Natural killer cell (primary cell): ENCODE data around the gene ATP13A5. TPM values are rescaled to one million over a fixed set of nuclear protein-coding genes. Genes with fewer than 3 reads are reported as not detected.

Experiments
- ATAC-seq, 3 donors: fragments of 150-1000 bp in 2 of 3; fragments of 200-7000 bp in 1 of 3; cut with Tn5 transposase; 1 replicate in 1 of 3; 2 replicates in 2 of 3; pipeline ENCODE4 v1.10.0; 2021; ENCODE audit warnings: mild to moderate bottlenecking in 2 of 3, moderate library complexity in 2 of 3
- DNase-seq, 2 donors: peaks; one replicate each; pipeline versions ENCODE4 v3.0.0 to v3.0.0-alpha.2; 2013 to 2021; ENCODE audit warnings: mixed read lengths in 1 of 2
- H3K27ac ChIP-seq: one replicate; pipeline ENCODE4 v1.5.1; 2013; ENCODE audit warnings: mild to moderate bottlenecking, low read length
- H3K27me3 ChIP-seq: one replicate; pipeline ENCODE4 v1.6.1; 2013; ENCODE audit warnings: low read length; ENCODE audit not compliant: control insufficient read depth, insufficient read depth
- H3K36me3 ChIP-seq: one replicate; pipeline ENCODE4 v1.6.1; 2013; ENCODE audit warnings: low read length; ENCODE audit not compliant: control insufficient read depth, insufficient read depth
- H3K4me1 ChIP-seq: one replicate; pipeline ENCODE4 v1.6.1; 2013; ENCODE audit warnings: low read length; ENCODE audit not compliant: control insufficient read depth, insufficient read depth
- H3K4me3 ChIP-seq: one replicate; pipeline ENCODE4 v1.5.1; 2013; ENCODE audit warnings: low read length
- H3K9me3 ChIP-seq: one replicate; pipeline ENCODE4 v1.6.1; 2013; ENCODE audit warnings: low read length; ENCODE audit not compliant: control insufficient read depth, insufficient read depth
- H3K27ac Mint-ChIP-seq, 2 donors: one replicate each; pipeline ENCODE4 v1.8.0; 2022; ENCODE audit warnings: mild to moderate bottlenecking in 2 of 2, mixed read lengths in 2 of 2, moderate library complexity in 1 of 2
- H3K27me3 Mint-ChIP-seq, 2 donors: one replicate each; pipeline ENCODE4 v1.8.0; 2022; ENCODE audit warnings: low read depth in 2 of 2, mixed read lengths in 2 of 2
- H3K36me3 Mint-ChIP-seq: one replicate; pipeline ENCODE4 v1.8.0; 2022; ENCODE audit warnings: mixed read lengths
- H3K4me1 Mint-ChIP-seq, 2 donors: one replicate each; pipeline ENCODE4 v1.8.0; 2022; ENCODE audit warnings: mixed read lengths in 2 of 2
- H3K4me3 Mint-ChIP-seq: one replicate; pipeline ENCODE4 v1.8.0; 2022; ENCODE audit warnings: mild to moderate bottlenecking, moderate library complexity, mixed read lengths
- H3K9me3 Mint-ChIP-seq, 2 donors: one replicate each; pipeline ENCODE4 v1.8.0; 2022; ENCODE audit warnings: mixed read lengths in 2 of 2
- WGBS: methylation state at CpG from one replicate; pipeline ENCODE4 v1.1.7; 2013; ENCODE audit warnings: missing lambda C conversion rate; ENCODE audit not compliant: insufficient coverage; 5-methylcytosine and 5-hydroxymethylcytosine counted together
- intact Hi-C: fragments of 100-400 bp; cut with micrococcal nuclease; formaldehyde crosslinking; loops from one replicate; pipeline ENCODE4 v1.14.2; 2022
- total RNA-seq, 4 donors: library from RNA; stranded (reverse); fragments of 120-200 nt in 1 of 4; gene quantifications; one replicate each; pipeline versions ENCODE4 v1.2.3 to v1.2.4, GENCODE V29; 2013 to 2022
- TF ChIP-seq, protein P1 (sequence below): fragments of 200-600 bp; IDR thresholded peaks from one replicate; pipeline ENCODE4 v1.8.0; 2022; ENCODE audit warnings: antibody characterized with exemption

Gene ATP13A5
- total RNA-seq, 3 donors from 2014 or later (not counting 1 experiment from before 2014, with no cell fraction given): not detected

DNA sequence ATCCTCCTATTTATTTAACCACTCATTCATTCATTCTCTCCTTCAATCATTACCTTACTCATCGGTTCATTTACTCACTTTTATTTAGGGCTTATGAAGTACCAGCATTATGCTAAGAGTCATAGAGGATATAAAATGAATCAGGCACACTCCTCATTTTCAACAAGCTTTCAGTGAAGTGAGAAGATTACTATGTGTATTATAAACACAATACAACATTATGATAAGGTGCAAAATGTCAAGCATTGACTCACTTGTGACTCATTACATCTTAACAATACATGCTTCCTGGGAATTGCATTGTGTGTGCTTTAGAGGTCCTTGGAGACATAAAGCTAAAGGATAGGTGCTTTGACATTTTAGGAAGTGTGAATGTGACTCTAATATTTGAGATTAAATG is 77.1 kb downstream of the ATP13A5 start:
- no peaks in the 10 kb centered on the region for H3K36me3 ChIP-seq
- TF ChIP-seq, protein P1, sequence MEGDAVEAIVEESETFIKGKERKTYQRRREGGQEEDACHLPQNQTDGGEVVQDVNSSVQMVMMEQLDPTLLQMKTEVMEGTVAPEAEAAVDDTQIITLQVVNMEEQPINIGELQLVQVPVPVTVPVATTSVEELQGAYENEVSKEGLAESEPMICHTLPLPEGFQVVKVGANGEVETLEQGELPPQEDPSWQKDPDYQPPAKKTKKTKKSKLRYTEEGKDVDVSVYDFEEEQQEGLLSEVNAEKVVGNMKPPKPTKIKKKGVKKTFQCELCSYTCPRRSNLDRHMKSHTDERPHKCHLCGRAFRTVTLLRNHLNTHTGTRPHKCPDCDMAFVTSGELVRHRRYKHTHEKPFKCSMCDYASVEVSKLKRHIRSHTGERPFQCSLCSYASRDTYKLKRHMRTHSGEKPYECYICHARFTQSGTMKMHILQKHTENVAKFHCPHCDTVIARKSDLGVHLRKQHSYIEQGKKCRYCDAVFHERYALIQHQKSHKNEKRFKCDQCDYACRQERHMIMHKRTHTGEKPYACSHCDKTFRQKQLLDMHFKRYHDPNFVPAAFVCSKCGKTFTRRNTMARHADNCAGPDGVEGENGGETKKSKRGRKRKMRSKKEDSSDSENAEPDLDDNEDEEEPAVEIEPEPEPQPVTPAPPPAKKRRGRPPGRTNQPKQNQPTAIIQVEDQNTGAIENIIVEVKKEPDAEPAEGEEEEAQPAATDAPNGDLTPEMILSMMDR: no peak
- no peak for ATAC-seq
- H3K27ac Mint-ChIP-seq: no peak overlapping the region
- H3K27me3 ChIP-seq: no peaks in the 10 kb centered on the region
- H3K27ac ChIP-seq: no peak overlapping the region
- H3K4me1 ChIP-seq: no peaks in the 10 kb centered on the region
- no peak for DNase-seq
- WGBS: no CpG with 5 or more reads among the region's 1 CpG
- H3K4me3 Mint-ChIP-seq: no peak overlapping the region
- H3K27me3 Mint-ChIP-seq: peaks cover 0 to 2% of the 10 kb centered on the region in 2 donors
- no peak overlapping the region for H3K4me3 ChIP-seq
- H3K36me3 Mint-ChIP-seq: no peaks in the 10 kb centered on the region
- no peaks in the 10 kb centered on the region for H3K9me3 ChIP-seq
- peaks cover 2 to 3% of the 10 kb centered on the region in 2 donors for H3K9me3 Mint-ChIP-seq
- intact Hi-C loops: no loop called here
- no peaks in the 10 kb centered on the region for H3K4me1 Mint-ChIP-seq

DNA sequence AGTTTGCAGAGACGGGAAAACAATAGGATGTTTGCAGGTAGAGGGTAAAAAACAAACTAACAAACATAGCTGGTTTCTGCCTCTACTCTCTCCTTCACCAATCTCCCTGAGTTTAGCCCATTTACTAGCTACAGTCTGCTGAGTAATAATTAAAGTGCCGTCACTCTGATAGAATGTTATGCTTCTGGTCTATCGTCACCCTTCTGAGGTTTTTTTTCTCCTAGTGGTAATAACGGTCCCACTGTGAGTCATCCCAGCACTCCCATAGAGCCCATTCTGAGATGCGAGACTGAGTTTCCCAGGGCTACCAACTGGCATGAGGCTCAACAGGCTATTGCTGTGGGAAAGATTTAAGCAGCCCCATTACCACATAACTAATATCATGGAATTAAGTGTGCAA is 81.1 kb downstream of the ATP13A5 start:
- 75% methylated on average over 4 of the region's 5 CpGs for WGBS
- no peak overlapping the region for H3K27ac ChIP-seq
- TF ChIP-seq, protein P1: no peak

DNA sequence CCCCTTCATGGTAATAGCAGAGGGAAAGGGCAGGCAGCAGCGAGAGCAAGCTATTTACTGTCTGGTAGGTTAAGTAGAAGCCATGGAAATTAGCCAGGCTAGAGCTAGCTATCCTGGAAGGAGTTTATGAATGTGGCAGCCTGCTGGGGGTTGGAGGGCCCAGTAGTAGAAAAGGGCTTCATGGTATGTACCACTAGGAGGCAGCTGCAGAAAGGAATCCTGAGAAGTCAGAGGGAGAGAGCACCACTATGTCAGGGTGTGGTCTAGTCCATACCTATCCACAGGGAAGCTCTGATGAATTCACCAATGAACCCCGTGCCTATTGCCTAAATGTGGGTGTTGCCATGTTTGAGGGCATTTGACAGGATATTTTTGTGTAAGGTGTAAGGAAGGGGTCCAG is 82.6 kb downstream of the ATP13A5 start:
- WGBS: 85% methylated on average over 2 of the region's 2 CpGs

More for the DNA sequence above, 81.1 kb downstream of the ATP13A5 start:
- DNase-seq: no peak
- no peaks in the 10 kb centered on the region for H3K4me1 Mint-ChIP-seq
- no peak overlapping the region for H3K27ac Mint-ChIP-seq
- no peaks in the 10 kb centered on the region for H3K9me3 ChIP-seq
- H3K4me1 ChIP-seq: no peaks in the 10 kb centered on the region
- H3K36me3 ChIP-seq: no peaks in the 10 kb centered on the region
- H3K4me3 Mint-ChIP-seq: no peak overlapping the region
- intact Hi-C loops: no loop called here
- H3K27me3 Mint-ChIP-seq: no peaks in the 10 kb centered on the region
- H3K9me3 Mint-ChIP-seq: peaks cover 6 to 8% of the 10 kb centered on the region in 2 donors
- H3K36me3 Mint-ChIP-seq: no peaks in the 10 kb centered on the region
- H3K4me3 ChIP-seq: no peak overlapping the region
- ATAC-seq: no peak
- no peaks in the 10 kb centered on the region for H3K27me3 ChIP-seq

DNA sequence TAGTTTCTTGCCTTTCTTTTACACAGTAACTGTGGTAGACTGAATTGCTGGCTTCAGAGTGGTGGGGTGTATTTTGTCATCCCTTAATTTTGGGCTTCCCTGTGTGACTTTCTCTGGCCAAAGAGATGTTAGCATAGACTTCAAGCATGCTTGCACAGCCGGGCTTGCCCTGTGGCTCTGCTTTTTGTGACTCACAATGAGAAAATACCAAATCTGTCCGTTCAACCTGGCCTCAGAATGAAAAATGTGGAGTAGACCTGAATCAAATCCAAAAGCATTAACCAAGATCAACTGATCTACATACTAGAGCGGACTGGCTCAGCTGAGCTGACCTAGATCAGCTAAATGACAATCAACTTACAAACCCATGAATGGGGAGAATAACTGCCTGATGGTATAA is 86.2 kb downstream of the ATP13A5 start:
- Mint-ChIP-seq H3K27ac (no peak overlapping the region), H3K4me3 (no peak overlapping the region), H3K27me3 (no peaks in the 10 kb centered on the region), H3K9me3 (peaks cover 11 to 17% of the 10 kb centered on the region in 2 donors), H3K36me3 (no peaks in the 10 kb centered on the region), H3K4me1 (no peaks in the 10 kb centered on the region)
- Histone ChIP-seq H3K27me3 (no peaks in the 10 kb centered on the region), H3K4me1 (no peaks in the 10 kb centered on the region), H3K9me3 (no peaks in the 10 kb centered on the region), H3K36me3 (no peaks in the 10 kb centered on the region), H3K4me3 (no peak overlapping the region), H3K27ac (no peak overlapping the region)
- DNase-seq (no peak), ATAC-seq (no peak)
- TF ChIP-seq, protein P1: no peak
- 82% methylated on average over 2 of the region's 3 CpGs for WGBS
- intact Hi-C loops: no loop called here

More for the DNA sequence above, 82.6 kb downstream of the ATP13A5 start:
- H3K4me3 ChIP-seq: no peak overlapping the region
- H3K27ac Mint-ChIP-seq: no peak overlapping the region
- no peak for ATAC-seq
- no peaks in the 10 kb centered on the region for H3K27me3 Mint-ChIP-seq
- no peak overlapping the region for H3K4me3 Mint-ChIP-seq
- no peak overlapping the region for H3K27ac ChIP-seq
- DNase-seq: no peak
- peaks cover 6 to 13% of the 10 kb centered on the region in 2 donors for H3K9me3 Mint-ChIP-seq
- H3K36me3 Mint-ChIP-seq: no peaks in the 10 kb centered on the region
- H3K4me1 ChIP-seq: no peaks in the 10 kb centered on the region
- H3K4me1 Mint-ChIP-seq: no peaks in the 10 kb centered on the region
- no peaks in the 10 kb centered on the region for H3K27me3 ChIP-seq
- intact Hi-C loops: no loop called here
- H3K36me3 ChIP-seq: no peaks in the 10 kb centered on the region
- TF ChIP-seq, protein P1: no peak
- H3K9me3 ChIP-seq: no peaks in the 10 kb centered on the region
